Body of pancreas (tissue), 4 donors: Measurements from ENCODE around the gene CCDC137. TPM values are rescaled to one million over a fixed set of nuclear protein-coding genes. Genes with fewer than 3 reads are reported as not detected.

Experiments
- ATAC-seq: fragments of 150-250 bp; one replicate; pipeline ENCODE4 v1.9.1; 2016
- DNase-seq, 4 donors: peaks; one replicate each; pipeline ENCODE4 v3.0.0-alpha.2; 2019
- H3K27ac ChIP-seq, 4 donors: fragments of 200-600 bp; sonication (generic); 1 replicate in 3 of 4; 2 replicates in 1 of 4; pipeline versions ENCODE4 v1.5.1 to v1.6.1; 2016 to 2019; ENCODE audit warnings: mild to moderate bottlenecking in 1 of 4, mixed read lengths in 1 of 4, moderate library complexity in 1 of 4
- H3K27me3 ChIP-seq, 2 donors: fragments of 200-600 bp; sonication (generic); one replicate each; pipeline ENCODE4 v1.6.0; 2016; ENCODE audit warnings: mild to moderate bottlenecking in 1 of 2
- H3K36me3 ChIP-seq, 2 donors: fragments of 200-600 bp; sonication (generic); replicated peaks in 1 of 2; 2 replicates each; pipeline ENCODE4 v1.5.1; 2016; ENCODE audit warnings: low read depth in 2 of 2; ENCODE audit not compliant: insufficient read depth in 1 of 2
- H3K4me1 ChIP-seq: fragments of 200-600 bp; sonication (generic); one replicate; pipeline ENCODE4 v1.6.0; 2016
- H3K4me3 ChIP-seq, 2 donors: fragments of 200-600 bp; sonication (generic); 1 replicate in 1 of 2; 2 replicates in 1 of 2; pipeline ENCODE4 v1.5.1; 2016 to 2019
- H3K9me3 ChIP-seq, 3 donors: fragments of 200-600 bp; sonication (generic); 1 replicate in 2 of 3; 2 replicates in 1 of 3; pipeline ENCODE4 v1.5.1; 2016
- POLR2A ChIP-seq, 3 donors: fragments of 450-650 bp; IDR thresholded peaks; one replicate each; pipeline ENCODE4 v1.6.1; 2016; ENCODE audit warnings: antibody characterized with exemption in 3 of 3, mild to moderate bottlenecking in 2 of 3
- WGBS, 2 donors: methylation state at CpG; one replicate each; pipeline ENCODE4 v1.1.5; 2017; 5-methylcytosine and 5-hydroxymethylcytosine counted together
- intact Hi-C: fragments of 100-400 bp; cut with DNase I; formaldehyde crosslinking; loops from one replicate; pipeline ENCODE4 v1.15.1; 2023
- total RNA-seq, 2 donors: library from RNA; depleted of rRNA; stranded (reverse); fragments of >200 nt; gene quantifications; one replicate each; pipeline ENCODE4 v1.1.0, GENCODE V29; 2016
- TF ChIP-seq, protein P1 (sequence below), 7 experiments: fragments of 450-650 bp in 4 of 7; fragments of 200-600 bp in 3 of 7; sonication (generic) in 3 of 7; IDR thresholded peaks; one replicate each; pipeline ENCODE4 v1.5.1; 2016 to 2019; ENCODE audit warnings: antibody characterized with exemption in 7 of 7

CCDC137 gene
- total RNA-seq, 2 donors from 2014 or later, result 6.2 to 21.4 TPM

DNA sequence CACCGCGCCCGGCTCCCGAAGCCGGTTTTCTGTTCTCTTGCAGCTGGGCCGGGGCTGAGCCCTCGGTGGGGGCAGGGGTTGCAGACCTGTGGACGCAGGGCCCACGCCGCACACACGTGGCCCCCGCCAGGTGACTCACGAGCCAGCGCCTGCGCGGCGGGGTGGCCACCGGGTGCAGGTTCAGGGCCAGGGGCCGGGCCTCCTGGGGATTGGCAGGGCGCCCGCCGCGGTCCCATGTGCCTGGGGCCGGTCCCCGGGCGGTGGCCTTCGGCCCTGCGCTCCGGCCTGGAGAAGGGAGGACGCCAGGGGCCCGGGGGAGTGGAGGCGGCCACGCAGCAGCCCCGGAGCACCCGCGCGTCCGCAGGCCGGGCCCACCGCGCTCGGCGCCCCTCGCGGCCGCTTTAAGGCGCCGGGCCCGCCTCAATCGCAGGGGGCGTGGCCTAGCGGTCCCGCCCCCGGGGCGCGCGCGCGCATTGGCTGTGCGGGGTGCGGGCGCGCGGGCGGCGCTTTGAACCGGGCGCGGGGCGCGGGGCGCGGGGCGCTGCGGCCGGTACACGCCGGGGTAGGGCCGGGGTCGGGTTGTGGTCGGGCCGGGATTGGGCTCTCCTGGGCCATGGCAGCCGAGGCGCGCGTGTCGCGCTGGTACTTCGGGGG, 45.4 kb downstream of the CCDC137 start, which contains the start of gene SLC25A10:
SLC25A10 (plus strand) TSS at position 471 of the 654 bp plus-strand sequence; CDS start at position 614, 143 bp downstream.
- Histone ChIP-seq H3K27ac (peak within 1 kb of the TSS; percentile 91 to 95 (median 94)), H3K27me3 (no peaks in the 10 kb centered on the region), H3K36me3 (no peaks in the 10 kb centered on the region), H3K4me1 (peaks cover 54% of the 10 kb centered on the region), H3K4me3 (peak within 1 kb of the TSS; percentile 45 to 58), H3K9me3 (no peaks in the 10 kb centered on the region)
- TF ChIP-seq POLR2A (IDR thresholded peaks at IDR 0.05), result peak; percentile 5 to 81 (median 64)
- TF ChIP-seq, protein P1, sequence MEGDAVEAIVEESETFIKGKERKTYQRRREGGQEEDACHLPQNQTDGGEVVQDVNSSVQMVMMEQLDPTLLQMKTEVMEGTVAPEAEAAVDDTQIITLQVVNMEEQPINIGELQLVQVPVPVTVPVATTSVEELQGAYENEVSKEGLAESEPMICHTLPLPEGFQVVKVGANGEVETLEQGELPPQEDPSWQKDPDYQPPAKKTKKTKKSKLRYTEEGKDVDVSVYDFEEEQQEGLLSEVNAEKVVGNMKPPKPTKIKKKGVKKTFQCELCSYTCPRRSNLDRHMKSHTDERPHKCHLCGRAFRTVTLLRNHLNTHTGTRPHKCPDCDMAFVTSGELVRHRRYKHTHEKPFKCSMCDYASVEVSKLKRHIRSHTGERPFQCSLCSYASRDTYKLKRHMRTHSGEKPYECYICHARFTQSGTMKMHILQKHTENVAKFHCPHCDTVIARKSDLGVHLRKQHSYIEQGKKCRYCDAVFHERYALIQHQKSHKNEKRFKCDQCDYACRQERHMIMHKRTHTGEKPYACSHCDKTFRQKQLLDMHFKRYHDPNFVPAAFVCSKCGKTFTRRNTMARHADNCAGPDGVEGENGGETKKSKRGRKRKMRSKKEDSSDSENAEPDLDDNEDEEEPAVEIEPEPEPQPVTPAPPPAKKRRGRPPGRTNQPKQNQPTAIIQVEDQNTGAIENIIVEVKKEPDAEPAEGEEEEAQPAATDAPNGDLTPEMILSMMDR (IDR thresholded peaks at IDR 0.05), result peak in 3 of 7 experiments; percentile 4 to 43 (median 40)
- intact Hi-C loops, result no loop called here
- DNase-seq, result peak; percentile 93 to 97 (median 95)
- peak; percentile 85 for ATAC-seq
- WGBS, 2 donors, result 1% methylated on average over 57 of the region's 89 CpGs; no CpG with 5 or more reads in 1 of the 2 donors

DNA sequence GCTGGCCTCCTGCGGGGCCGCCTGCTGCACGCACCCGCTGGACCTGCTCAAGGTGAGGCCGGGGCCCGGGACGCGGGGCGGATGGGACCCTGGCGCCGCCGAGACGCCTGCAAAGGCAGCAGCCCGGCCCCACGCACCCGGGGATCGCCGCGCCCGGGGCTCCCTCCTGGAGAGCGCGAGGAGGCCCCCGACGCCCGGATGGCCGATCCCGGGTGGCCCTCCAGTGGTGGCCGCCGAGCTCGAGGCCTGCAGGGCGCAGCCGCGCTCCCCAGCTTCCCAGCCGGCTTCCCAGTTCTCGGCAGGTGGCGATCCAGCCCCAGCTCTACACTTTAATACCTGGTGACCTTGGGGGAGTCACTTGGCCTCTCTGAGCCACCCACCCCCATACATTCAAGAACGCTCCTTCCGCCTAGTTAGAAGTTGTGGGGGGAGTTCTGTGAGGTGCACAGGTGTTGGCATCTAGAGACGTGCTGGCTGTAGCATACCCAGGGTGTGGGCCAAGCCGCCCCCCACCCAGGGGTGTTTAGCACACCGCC, 46.0 kb downstream of the CCDC137 start:
- ATAC-seq, result peak; percentile 22
- Histone ChIP-seq H3K36me3 (peaks cover 0 to under 1% of the 10 kb centered on the region in 2 donors), H3K4me1 (peaks cover 54% of the 10 kb centered on the region), H3K27me3 (no peaks in the 10 kb centered on the region), H3K4me3 (peak overlapping the region; percentile 45 to 58), H3K27ac (peak overlapping the region; percentile 91 to 95 (median 94)), H3K9me3 (no peaks in the 10 kb centered on the region)
- 1 to 10% methylated on average over 4 to 31 of the region's 41 CpGs for WGBS, 2 donors
- peak in 1 of 3 donors; percentile 19 for TF ChIP-seq POLR2A (IDR thresholded peaks at IDR 0.05)
- TF ChIP-seq, protein P1 (IDR thresholded peaks at IDR 0.05), result peak in 5 of 7 experiments; percentile 7 to 39 (median 32)
- DNase-seq, result peak; percentile 55 to 65 (median 61)
- intact Hi-C loops, result no loop called here

DNA sequence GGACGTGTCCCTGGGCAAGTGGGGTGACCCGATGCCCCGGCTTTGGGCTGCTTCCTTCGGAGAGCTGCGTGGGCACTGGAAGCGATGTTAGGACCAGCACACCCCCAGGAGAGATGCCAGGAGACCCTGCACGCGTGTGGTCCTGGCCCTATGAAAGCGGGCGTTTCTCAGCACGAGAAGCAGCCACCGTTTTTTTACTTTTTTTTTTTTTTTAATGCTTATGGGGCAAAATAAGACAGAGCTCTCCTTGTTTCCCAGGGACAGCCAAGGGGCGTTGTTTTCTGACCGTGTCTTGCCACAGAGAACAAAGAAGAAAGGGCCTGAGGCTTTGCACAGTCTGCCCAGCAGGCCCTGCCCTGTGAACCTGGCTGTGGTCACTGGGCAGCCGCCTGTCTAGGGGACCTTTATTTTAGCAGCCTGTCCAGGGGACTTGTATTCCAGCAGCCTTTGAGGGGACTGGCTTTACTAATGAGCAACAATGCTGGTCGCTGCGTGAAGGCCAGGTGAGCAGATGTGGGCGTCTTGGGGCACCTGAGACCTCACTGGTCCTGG, 46.5 kb downstream of the CCDC137 start:
- 12 to 14% methylated on average over 14 to 18 of the region's 18 CpGs for WGBS, 2 donors
- TF ChIP-seq POLR2A (IDR thresholded peaks at IDR 0.05), result no peak
- TF ChIP-seq, protein P1 (IDR thresholded peaks at IDR 0.05), result no peak
- ATAC-seq (peak; percentile 5), DNase-seq (peak in 3 of 4 donors; percentile 38 to 54 (median 53))
- peak overlapping the region; percentile 45 to 58 for H3K4me3 ChIP-seq
- peaks cover 0 to 3% of the 10 kb centered on the region in 2 donors for H3K36me3 ChIP-seq
- no peaks in the 10 kb centered on the region for H3K27me3 ChIP-seq
- H3K9me3 ChIP-seq, result no peaks in the 10 kb centered on the region
- H3K27ac ChIP-seq, result peak overlapping the region; percentile 91 to 95 (median 94)
- peaks cover 54% of the 10 kb centered on the region for H3K4me1 ChIP-seq
- intact Hi-C loops, result no loop called here

DNA sequence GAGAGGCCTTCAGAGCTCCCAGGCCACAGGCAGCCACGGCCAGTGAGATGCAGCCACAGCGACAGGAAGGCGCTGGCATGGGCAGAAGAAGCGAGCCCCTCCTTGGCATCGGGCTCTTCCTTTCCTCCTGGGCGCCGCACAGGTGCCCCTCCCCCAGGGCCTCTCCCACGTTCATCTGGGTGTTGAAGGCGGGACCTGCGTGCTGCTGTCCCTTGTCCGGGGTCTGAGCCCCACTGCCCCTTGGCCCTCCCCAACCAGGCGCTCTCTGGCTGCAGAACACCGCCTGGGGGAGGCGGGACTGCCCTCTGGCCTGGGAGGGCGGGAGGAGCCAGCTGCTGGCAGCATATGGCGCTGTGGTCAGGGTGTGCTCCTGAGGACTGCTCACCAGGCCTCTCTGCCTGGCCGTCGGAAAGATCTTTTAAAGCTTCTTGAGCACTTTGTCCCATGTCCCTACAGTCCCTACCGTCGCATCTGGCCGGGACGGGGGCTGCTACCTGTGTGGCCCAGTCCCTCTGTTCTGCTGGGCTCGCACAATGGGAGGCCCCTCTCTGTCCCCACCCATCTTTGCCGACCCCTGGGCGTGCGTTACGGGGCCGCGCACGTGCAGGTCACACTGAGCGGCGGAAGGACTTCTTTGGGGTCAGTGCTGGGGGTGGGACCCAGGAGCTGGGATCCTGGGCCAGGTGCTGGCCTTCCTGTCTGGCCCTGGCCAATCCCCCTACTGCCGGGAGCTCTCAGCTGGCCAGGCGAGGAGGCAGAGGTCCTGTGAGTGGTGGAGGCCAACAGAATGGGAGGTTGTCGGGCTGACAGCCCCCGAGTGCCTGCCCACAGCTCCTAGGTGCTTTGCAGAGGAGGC, 47.2 kb downstream of the CCDC137 start:
- peak; percentile 53 to 71 (median 64) for DNase-seq
- Histone ChIP-seq H3K27ac (peak overlapping the region; percentile 68 to 95 (median 92)), H3K4me3 (peak overlapping the region; percentile 20 to 58), H3K36me3 (peaks cover 0 to 3% of the 10 kb centered on the region in 2 donors), H3K27me3 (no peaks in the 10 kb centered on the region), H3K4me1 (peaks cover 54% of the 10 kb centered on the region), H3K9me3 (no peaks in the 10 kb centered on the region)
- ATAC-seq, result peak; percentile 12
- 29% methylated on average over 17 to 36 of the region's 36 CpGs for WGBS, 2 donors
- intact Hi-C loops, result no loop called here
- TF ChIP-seq, protein P1 (IDR thresholded peaks at IDR 0.05), result peak in 1 of 7 experiments; percentile 2
- no peak for TF ChIP-seq POLR2A (IDR thresholded peaks at IDR 0.05)
